NT2/D1 (cell line): ENCODE results near the gene BOLA3.

Experiments
- DNase-seq: peaks from one replicate; pipeline ENCODE4 v3.0.0-alpha.2; 2011; ENCODE audit warnings: low read depth, low spot score
- H3K27me3 ChIP-seq: 2 replicates; pipeline ENCODE4 v1.6.0; 2011; ENCODE audit warnings: mild to moderate bottlenecking; ENCODE audit not compliant: insufficient read length, insufficient read depth
- H3K36me3 ChIP-seq: 2 replicates; pipeline ENCODE4 v1.6.1; 2011; ENCODE audit warnings: mild to moderate bottlenecking, low read length, mixed read lengths; ENCODE audit not compliant: insufficient read depth, insufficient read length
- H3K4me1 ChIP-seq: 2 replicates; pipeline ENCODE4 v1.5.1; 2011; ENCODE audit not compliant: insufficient read depth, insufficient read length
- H3K4me3 ChIP-seq: 2 replicates; pipeline ENCODE4 v1.5.1; 2011; ENCODE audit warnings: low read depth; ENCODE audit not compliant: insufficient read length
- H3K9ac ChIP-seq: 2 replicates; pipeline ENCODE4 v1.6.0; 2011; ENCODE audit warnings: low read depth; ENCODE audit not compliant: insufficient read length
- H3K9me3 ChIP-seq: 2 replicates; pipeline ENCODE4 v1.5.1; 2011; ENCODE audit warnings: mild to moderate bottlenecking, low read length; ENCODE audit not compliant: insufficient read depth
- SUZ12 ChIP-seq: IDR thresholded peaks from 2 replicates; pipeline ENCODE4 v1.6.1; 2011; ENCODE audit not compliant: insufficient read length, insufficient read depth; ENCODE audit errors: extremely low read depth
- YY1 ChIP-seq: IDR thresholded peaks from 2 replicates; pipeline ENCODE4 v1.6.1; 2011; ENCODE audit not compliant: insufficient read length, insufficient read depth
- ZNF274 ChIP-seq: IDR thresholded peaks from 2 replicates; pipeline ENCODE4 v1.6.1; 2011; ENCODE audit warnings: mild to moderate bottlenecking, low read depth, low read length

The BOLA3 gene

GRCh38 chr2:74148457-74149246 is 940 bp upstream of the BOLA3 start:
- Histone ChIP-seq H3K9me3 (no peaks in the 10 kb centered on the region), H3K4me3 (peak overlapping the region; percentile 56), H3K36me3 (peaks cover 39% of the 10 kb centered on the region), H3K9ac (peak overlapping the region; percentile 79), H3K27me3 (no peaks in the 10 kb centered on the region), H3K4me1 (no peaks in the 10 kb centered on the region)
- TF ChIP-seq YY1 (no peak), SUZ12 (no peak), ZNF274 (no peak)
- no peak for DNase-seq

GRCh38 chr2:74146929-74147726 is 584 bp downstream of the BOLA3 start:
- Histone ChIP-seq H3K9ac (peak overlapping the region; percentile 88), H3K36me3 (peaks cover 37% of the 10 kb centered on the region), H3K4me1 (no peaks in the 10 kb centered on the region), H3K9me3 (no peaks in the 10 kb centered on the region), H3K27me3 (no peaks in the 10 kb centered on the region), H3K4me3 (peak overlapping the region; percentile 84)
- DNase-seq = no peak
- TF ChIP-seq SUZ12 (no peak), ZNF274 (no peak), YY1 (no peak)

- H3K4me3 ChIP-seq = no peak overlapping the region
- TF ChIP-seq SUZ12 (no peak), ZNF274 (no peak), YY1 (no peak)
- H3K4me1 ChIP-seq = peaks cover 2% of the 10 kb centered on the region
- DNase-seq = no peak
- H3K27me3 ChIP-seq = no peaks in the 10 kb centered on the region
- peaks cover 48% of the 10 kb centered on the region for H3K36me3 ChIP-seq
- no peaks in the 10 kb centered on the region for H3K9me3 ChIP-seq
- no peak overlapping the region for H3K9ac ChIP-seq
Observed at GRCh38 chr2:74142340-74142739, 5.4 kb downstream of the BOLA3 start.

- Histone ChIP-seq H3K4me3 (no peak overlapping the region), H3K9ac (no peak overlapping the region), H3K9me3 (no peaks in the 10 kb centered on the region), H3K36me3 (peaks cover 41% of the 10 kb centered on the region), H3K4me1 (peaks cover 2% of the 10 kb centered on the region), H3K27me3 (no peaks in the 10 kb centered on the region)
- DNase-seq = no peak
- no peak for TF ChIP-seq ZNF274
- TF ChIP-seq SUZ12 = no peak
- TF ChIP-seq YY1 = no peak
Observed at GRCh38 chr2:74138600-74139323, 8.9 kb downstream of the BOLA3 start.

GRCh38 chr2:74137651-74138599 is 9.8 kb downstream of the BOLA3 start:
- H3K36me3 ChIP-seq = peaks cover 41% of the 10 kb centered on the region
- H3K4me3 ChIP-seq = no peak overlapping the region
- H3K27me3 ChIP-seq = no peaks in the 10 kb centered on the region
- H3K9ac ChIP-seq = no peak overlapping the region
- DNase-seq = no peak
- no peak for TF ChIP-seq SUZ12
- TF ChIP-seq YY1 = no peak
- TF ChIP-seq ZNF274 = no peak
- H3K9me3 ChIP-seq = no peaks in the 10 kb centered on the region
- H3K4me1 ChIP-seq = peaks cover 2% of the 10 kb centered on the region

GRCh38 chr2:74131901-74132300 is 15.8 kb downstream of the BOLA3 start:
- TF ChIP-seq SUZ12 (no peak), YY1 (no peak), ZNF274 (no peak)
- Histone ChIP-seq H3K27me3 (no peaks in the 10 kb centered on the region), H3K9ac (no peak overlapping the region), H3K36me3 (peaks cover 11% of the 10 kb centered on the region), H3K9me3 (no peaks in the 10 kb centered on the region), H3K4me3 (no peak overlapping the region), H3K4me1 (no peaks in the 10 kb centered on the region)
- DNase-seq = no peak
